K562 (cell line): Measurements from ENCODE around the gene RPTOR. TPM values are rescaled to one million over a fixed set of nuclear protein-coding genes. Genes with fewer than 3 reads are reported as not detected.

Source experiments
- CEBPG ChIP-seq, 3 experiments: fragments of 200-800 bp in 1 of 3; sonication (Bioruptor generic) in 1 of 3; sonication (generic) in 1 of 3; formaldehyde crosslinking in 1 of 3; IDR thresholded peaks in 2 of 3; conservative IDR thresholded peaks in 1 of 3; 2 replicates each; pipeline versions ENCODE4 v1.6.1 to v1.8.0; 2016 to 2022; ENCODE audit warnings: missing compliant biosample characterization in 2 of 3, missing genetic modification characterization in 2 of 3, mild to moderate bottlenecking in 1 of 3, missing genetic modification reagents in 1 of 3
- CREM ChIP-seq: IDR thresholded peaks from 2 replicates; pipeline ENCODE4 v1.6.1; 2014; ENCODE audit warnings: antibody characterized with exemption, low read depth
- FIP1L1 ChIP-seq: fragments of 200-400 bp; formaldehyde crosslinking; IDR thresholded peaks from 2 replicates; pipeline ENCODE4 v1.6.1; 2018; ENCODE audit warnings: mild to moderate bottlenecking, low read depth, low read length; ENCODE audit not compliant: poor library complexity, severe bottlenecking
- FOSL1 ChIP-seq: fragments of 200-800 bp; sonication (Bioruptor generic); conservative IDR thresholded peaks from 2 replicates; pipeline ENCODE4 v1.6.1; 2016; ENCODE audit warnings: missing genetic modification characterization, missing compliant biosample characterization
- MEF2D ChIP-seq: conservative IDR thresholded peaks from 2 replicates; pipeline ENCODE4 v1.6.1; 2016; ENCODE audit warnings: low read depth, missing genetic modification characterization, missing compliant biosample characterization
- NCOA1 ChIP-seq: fragments of 450-650 bp; IDR thresholded peaks from 2 replicates; pipeline ENCODE4 v1.6.1; 2016; ENCODE audit warnings: low read depth
- NFYB ChIP-seq: IDR thresholded peaks from 2 replicates; pipeline ENCODE4 v1.6.1; 2011; ENCODE audit warnings: mild to moderate bottlenecking, moderate library complexity; ENCODE audit not compliant: insufficient read length; ENCODE audit errors: extremely low read depth
- PHB ChIP-seq: fragments of 250-450 bp; sonication (Bioruptor Pico); IDR thresholded peaks from 2 replicates; pipeline ENCODE4 v1.5.0; 2021
- POLR2B ChIP-seq: fragments of 450-650 bp; IDR thresholded peaks from 2 replicates; pipeline ENCODE4 v1.6.1; 2018; ENCODE audit warnings: low read depth; ENCODE audit not compliant: partially characterized antibody
- PTTG1 ChIP-seq: fragments of 450-650 bp; IDR thresholded peaks from 2 replicates; pipeline ENCODE4 v1.6.1; 2016; ENCODE audit warnings: low read depth, mild to moderate bottlenecking, missing genetic modification characterization, missing compliant biosample characterization
- SRF ChIP-seq, 2 experiments: fragments of 250-450, 450-650 bp in 1 of 2; sonication (Bioruptor Pico) in 1 of 2; sonication (generic) in 1 of 2; formaldehyde crosslinking; IDR thresholded peaks; 2 replicates each; pipeline versions ENCODE4 v1.5.0 to v1.5.1; 2020 to 2022; ENCODE audit warnings: mild to moderate bottlenecking in 1 of 2, missing genetic modification reagents in 1 of 2
- polyA plus RNA-seq, 8 experiments: library from polyadenylated mRNA; depleted of rRNA in 4 of 8; stranded (reverse) in 5 of 8; unstranded in 3 of 8; fragments of >200 nt; fragmentation: Nextera tagmentation in 2 of 8; fragmentation: Illumina TruSeq in 1 of 8; extraction: Ambion mirVana in 2 of 8; extraction: Trizol in 1 of 8; gene quantifications; 2 replicates each; pipeline versions ENCODE4 v1.2.1 to v1.2.3, GENCODE V29; 2011 to 2014; ENCODE audit warnings: inconsistent platforms in 1 of 8, missing spikeins in 1 of 8
- total RNA-seq, 7 experiments: library from RNA; depleted of rRNA in 6 of 7; stranded (reverse); fragments of >200 nt in 6 of 7; fragmentation: Illumina TruSeq in 2 of 7; extraction: Trizol in 2 of 7; gene quantifications; 2 replicates each; pipeline versions ENCODE4 v1.2.1 to v1.2.3, GENCODE V29; 2011 to 2021; ENCODE audit warnings: low replicate concordance in 1 of 7
- TF ChIP-seq, protein P1 (sequence below), 3 experiments: IDR thresholded peaks in 2 of 3; conservative IDR thresholded peaks in 1 of 3; 2 replicates each; pipeline ENCODE4 v1.5.1; 2011 to 2012; ENCODE audit warnings: low read length in 3 of 3, mild to moderate bottlenecking in 3 of 3, control low read depth in 2 of 3, improper control_type of control experiment in 1 of 3, inconsistent platforms in 1 of 3, low read depth in 1 of 3, mixed read lengths in 1 of 3, moderate library complexity in 1 of 3; ENCODE audit not compliant: insufficient read depth in 2 of 3
- TF ChIP-seq, protein P2 (sequence below): fragments of 200-800 bp; sonication (Bioruptor generic); IDR thresholded peaks from 2 replicates; pipeline ENCODE4 v1.6.1; 2017; ENCODE audit warnings: missing genetic modification characterization, missing compliant biosample characterization
- TF ChIP-seq, protein P3 (sequence below): fragments of 250-450 bp; sonication (Bioruptor Pico); IDR thresholded peaks from 2 replicates; pipeline ENCODE4 v1.8.0; 2021; ENCODE audit warnings: mild to moderate bottlenecking, moderate library complexity
- TF ChIP-seq, protein P4 (sequence below): fragments of 450-650 bp; formaldehyde crosslinking; IDR thresholded peaks from 2 replicates; pipeline ENCODE4 v1.4.0; 2022; ENCODE audit warnings: missing genetic modification characterization
- TF ChIP-seq, protein P5 (sequence below): fragments of 250-450 bp; sonication (Bioruptor Pico); IDR thresholded peaks from 2 replicates; pipeline ENCODE4 v1.5.0; 2021; ENCODE audit warnings: mild to moderate bottlenecking, borderline replicate concordance
- TF ChIP-seq, protein P6 (sequence below): sonication (generic); formaldehyde crosslinking; IDR thresholded peaks from 2 replicates; pipeline ENCODE4 v1.9.0; 2022; ENCODE audit warnings: mild to moderate bottlenecking, missing genetic modification reagents

Gene RPTOR
- total and polyA plus RNA-seq, 9 of the 15 experiments (the other 6 are each of a cell fraction or from before 2014, with no cell fraction given), result 0.24 to 54.1 (median 10.2) TPM

DNA sequence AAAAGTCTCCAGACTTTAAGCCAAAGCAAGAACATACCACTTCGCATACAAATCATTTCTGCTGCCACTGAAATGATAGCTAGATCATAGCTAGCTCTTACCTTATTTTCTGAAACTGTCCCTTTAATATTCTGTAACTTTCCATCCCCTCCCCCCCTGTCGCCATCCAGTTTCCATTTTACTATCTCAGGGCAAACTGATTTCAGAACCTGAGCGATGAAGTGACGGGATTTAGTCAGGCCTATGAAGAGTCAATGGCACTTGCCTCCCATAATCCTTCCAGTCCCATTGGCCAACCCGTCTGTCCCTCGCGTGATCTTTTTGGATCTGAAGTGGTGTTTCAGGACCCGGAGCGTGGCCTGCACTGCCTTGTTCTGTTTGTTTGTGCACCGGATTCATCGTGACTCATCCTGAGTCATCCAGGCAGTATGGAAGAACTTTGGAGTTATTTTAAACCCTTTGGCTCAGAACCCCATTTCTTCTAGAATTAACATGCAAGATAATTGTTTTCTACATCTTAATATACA is 247.2 kb downstream of the RPTOR start (continued):
- TF ChIP-seq, protein P1, sequence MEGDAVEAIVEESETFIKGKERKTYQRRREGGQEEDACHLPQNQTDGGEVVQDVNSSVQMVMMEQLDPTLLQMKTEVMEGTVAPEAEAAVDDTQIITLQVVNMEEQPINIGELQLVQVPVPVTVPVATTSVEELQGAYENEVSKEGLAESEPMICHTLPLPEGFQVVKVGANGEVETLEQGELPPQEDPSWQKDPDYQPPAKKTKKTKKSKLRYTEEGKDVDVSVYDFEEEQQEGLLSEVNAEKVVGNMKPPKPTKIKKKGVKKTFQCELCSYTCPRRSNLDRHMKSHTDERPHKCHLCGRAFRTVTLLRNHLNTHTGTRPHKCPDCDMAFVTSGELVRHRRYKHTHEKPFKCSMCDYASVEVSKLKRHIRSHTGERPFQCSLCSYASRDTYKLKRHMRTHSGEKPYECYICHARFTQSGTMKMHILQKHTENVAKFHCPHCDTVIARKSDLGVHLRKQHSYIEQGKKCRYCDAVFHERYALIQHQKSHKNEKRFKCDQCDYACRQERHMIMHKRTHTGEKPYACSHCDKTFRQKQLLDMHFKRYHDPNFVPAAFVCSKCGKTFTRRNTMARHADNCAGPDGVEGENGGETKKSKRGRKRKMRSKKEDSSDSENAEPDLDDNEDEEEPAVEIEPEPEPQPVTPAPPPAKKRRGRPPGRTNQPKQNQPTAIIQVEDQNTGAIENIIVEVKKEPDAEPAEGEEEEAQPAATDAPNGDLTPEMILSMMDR (IDR thresholded peaks at IDR 0.05 in 2 of 3, conservative IDR thresholded peaks at IDR 0.05 in 1 of 3; ENCODE audit: insufficient read depth in 2 of 3, low read depth in 1 of 3, low read length in 3 of 3), result no peak
- TF ChIP-seq POLR2B, result no peak
- no peak for TF ChIP-seq PTTG1
- TF ChIP-seq, protein P2, sequence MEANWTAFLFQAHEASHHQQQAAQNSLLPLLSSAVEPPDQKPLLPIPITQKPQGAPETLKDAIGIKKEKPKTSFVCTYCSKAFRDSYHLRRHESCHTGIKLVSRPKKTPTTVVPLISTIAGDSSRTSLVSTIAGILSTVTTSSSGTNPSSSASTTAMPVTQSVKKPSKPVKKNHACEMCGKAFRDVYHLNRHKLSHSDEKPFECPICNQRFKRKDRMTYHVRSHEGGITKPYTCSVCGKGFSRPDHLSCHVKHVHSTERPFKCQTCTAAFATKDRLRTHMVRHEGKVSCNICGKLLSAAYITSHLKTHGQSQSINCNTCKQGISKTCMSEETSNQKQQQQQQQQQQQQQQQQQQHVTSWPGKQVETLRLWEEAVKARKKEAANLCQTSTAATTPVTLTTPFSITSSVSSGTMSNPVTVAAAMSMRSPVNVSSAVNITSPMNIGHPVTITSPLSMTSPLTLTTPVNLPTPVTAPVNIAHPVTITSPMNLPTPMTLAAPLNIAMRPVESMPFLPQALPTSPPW (CRISPR knock-in tag), result peak; percentile 22; the same call in 1 of the 2 replicates
- TF ChIP-seq, protein P3, sequence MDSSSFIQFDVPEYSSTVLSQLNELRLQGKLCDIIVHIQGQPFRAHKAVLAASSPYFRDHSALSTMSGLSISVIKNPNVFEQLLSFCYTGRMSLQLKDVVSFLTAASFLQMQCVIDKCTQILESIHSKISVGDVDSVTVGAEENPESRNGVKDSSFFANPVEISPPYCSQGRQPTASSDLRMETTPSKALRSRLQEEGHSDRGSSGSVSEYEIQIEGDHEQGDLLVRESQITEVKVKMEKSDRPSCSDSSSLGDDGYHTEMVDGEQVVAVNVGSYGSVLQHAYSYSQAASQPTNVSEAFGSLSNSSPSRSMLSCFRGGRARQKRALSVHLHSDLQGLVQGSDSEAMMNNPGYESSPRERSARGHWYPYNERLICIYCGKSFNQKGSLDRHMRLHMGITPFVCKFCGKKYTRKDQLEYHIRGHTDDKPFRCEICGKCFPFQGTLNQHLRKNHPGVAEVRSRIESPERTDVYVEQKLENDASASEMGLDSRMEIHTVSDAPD (CRISPR knock-in tag), result no peak
- TF ChIP-seq NFYB, result peak; percentile 29
- peak; percentile 59; the same call in 1 of the 2 replicates for TF ChIP-seq MEF2D (tag)
- no peak for TF ChIP-seq FIP1L1
- peak; percentile 100 for TF ChIP-seq FOSL1 (tag)
- TF ChIP-seq, protein P4, sequence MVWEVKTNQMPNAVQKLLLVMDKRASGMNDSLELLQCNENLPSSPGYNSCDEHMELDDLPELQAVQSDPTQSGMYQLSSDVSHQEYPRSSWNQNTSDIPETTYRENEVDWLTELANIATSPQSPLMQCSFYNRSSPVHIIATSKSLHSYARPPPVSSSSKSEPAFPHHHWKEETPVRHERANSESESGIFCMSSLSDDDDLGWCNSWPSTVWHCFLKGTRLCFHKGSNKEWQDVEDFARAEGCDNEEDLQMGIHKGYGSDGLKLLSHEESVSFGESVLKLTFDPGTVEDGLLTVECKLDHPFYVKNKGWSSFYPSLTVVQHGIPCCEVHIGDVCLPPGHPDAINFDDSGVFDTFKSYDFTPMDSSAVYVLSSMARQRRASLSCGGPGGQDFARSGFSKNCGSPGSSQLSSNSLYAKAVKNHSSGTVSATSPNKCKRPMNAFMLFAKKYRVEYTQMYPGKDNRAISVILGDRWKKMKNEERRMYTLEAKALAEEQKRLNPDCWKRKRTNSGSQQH, result no peak
- no peak for TF ChIP-seq CEBPG (CRISPR knock-in tag; IDR thresholded peaks at IDR 0.05)
- no peak for TF ChIP-seq CEBPG (tag; conservative IDR thresholded peaks at IDR 0.05 in 1 of 2, IDR thresholded peaks at IDR 0.05 in 1 of 2)
- TF ChIP-seq SRF (CRISPR knock-in tag; IDR thresholded peaks at IDR 0.05), result no peak
- no peak for TF ChIP-seq CREM
- TF ChIP-seq, protein P5, sequence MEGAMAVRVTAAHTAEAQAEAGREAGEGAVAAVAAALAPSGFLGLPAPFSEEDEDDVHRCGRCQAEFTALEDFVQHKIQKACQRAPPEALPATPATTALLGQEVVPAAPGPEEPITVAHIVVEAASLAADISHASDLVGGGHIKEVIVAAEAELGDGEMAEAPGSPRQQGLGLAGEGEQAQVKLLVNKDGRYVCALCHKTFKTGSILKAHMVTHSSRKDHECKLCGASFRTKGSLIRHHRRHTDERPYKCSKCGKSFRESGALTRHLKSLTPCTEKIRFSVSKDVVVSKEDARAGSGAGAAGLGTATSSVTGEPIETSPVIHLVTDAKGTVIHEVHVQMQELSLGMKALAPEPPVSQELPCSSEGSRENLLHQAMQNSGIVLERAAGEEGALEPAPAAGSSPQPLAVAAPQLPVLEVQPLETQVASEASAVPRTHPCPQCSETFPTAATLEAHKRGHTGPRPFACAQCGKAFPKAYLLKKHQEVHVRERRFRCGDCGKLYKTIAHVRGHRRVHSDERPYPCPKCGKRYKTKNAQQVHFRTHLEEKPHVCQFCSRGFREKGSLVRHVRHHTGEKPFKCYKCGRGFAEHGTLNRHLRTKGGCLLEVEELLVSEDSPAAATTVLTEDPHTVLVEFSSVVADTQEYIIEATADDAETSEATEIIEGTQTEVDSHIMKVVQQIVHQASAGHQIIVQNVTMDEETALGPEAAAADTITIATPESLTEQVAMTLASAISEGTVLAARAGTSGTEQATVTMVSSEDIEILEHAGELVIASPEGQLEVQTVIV (CRISPR knock-in tag), result no peak
- TF ChIP-seq, protein P6, sequence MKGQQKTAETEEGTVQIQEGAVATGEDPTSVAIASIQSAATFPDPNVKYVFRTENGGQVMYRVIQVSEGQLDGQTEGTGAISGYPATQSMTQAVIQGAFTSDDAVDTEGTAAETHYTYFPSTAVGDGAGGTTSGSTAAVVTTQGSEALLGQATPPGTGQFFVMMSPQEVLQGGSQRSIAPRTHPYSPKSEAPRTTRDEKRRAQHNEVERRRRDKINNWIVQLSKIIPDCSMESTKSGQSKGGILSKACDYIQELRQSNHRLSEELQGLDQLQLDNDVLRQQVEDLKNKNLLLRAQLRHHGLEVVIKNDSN (CRISPR knock-in tag), result no peak
- no peak for TF ChIP-seq NCOA1
- no peak for TF ChIP-seq PHB (CRISPR knock-in tag)
